ENCODE measurements around the gene RPL39L.

The RPL39L gene

GRCh38 chr3:187125319-187126031 lies 13.8 kb downstream of the RPL39L start:
- no peak overlapping the region for H3K9ac ChIP-seq (ENCODE audit: low read length in 5 of 5)
- peaks cover 0 to 3% (median 0%) of the 10 kb centered on the region in 5 donors for H3K36me3 ChIP-seq (ENCODE audit: control insufficient read depth in 5 of 5, insufficient read depth in 5 of 5, low read length in 5 of 5)
- peaks cover 0 to 3% (median 0%) of the 10 kb centered on the region in 5 donors for H3K4me1 ChIP-seq (ENCODE audit: control insufficient read depth in 5 of 5, insufficient read depth in 5 of 5, low read length in 5 of 5)
- H3K4me3 ChIP-seq (ENCODE audit: low read depth in 1 of 5, low read length in 5 of 5): no peak overlapping the region
- no peak overlapping the region for H3K27ac ChIP-seq (ENCODE audit: low read depth, low read length)
- peaks cover 0 to 3% (median 0%) of the 10 kb centered on the region in 5 donors for H3K9me3 ChIP-seq (ENCODE audit: control insufficient read depth in 5 of 5, low read length in 5 of 5)
- H3K27me3 ChIP-seq (ENCODE audit: control insufficient read depth in 5 of 5, insufficient read depth in 4 of 5, low read length in 5 of 5): no peaks in the 10 kb centered on the region

- H3K4me3 ChIP-seq (ENCODE audit: low read depth in 1 of 5, low read length in 5 of 5): no peak overlapping the region
- H3K36me3 ChIP-seq (ENCODE audit: control insufficient read depth in 5 of 5, insufficient read depth in 5 of 5, low read length in 5 of 5): no peaks in the 10 kb centered on the region
- peaks cover 0 to 3% (median 0%) of the 10 kb centered on the region in 5 donors for H3K4me1 ChIP-seq (ENCODE audit: control insufficient read depth in 5 of 5, insufficient read depth in 5 of 5, low read length in 5 of 5)
- H3K9me3 ChIP-seq (ENCODE audit: control insufficient read depth in 5 of 5, low read length in 5 of 5): peaks cover 0 to 3% (median 0%) of the 10 kb centered on the region in 5 donors
- no peak overlapping the region for H3K9ac ChIP-seq (ENCODE audit: low read length in 5 of 5)
- H3K27me3 ChIP-seq (ENCODE audit: control insufficient read depth in 5 of 5, insufficient read depth in 4 of 5, low read length in 5 of 5): no peaks in the 10 kb centered on the region
- no peak overlapping the region for H3K27ac ChIP-seq (ENCODE audit: low read depth, low read length)
Measured at GRCh38 chr3:187122261-187122660, 17.0 kb downstream of the RPL39L start.

- Histone ChIP-seq H3K4me3 (ENCODE audit: low read depth in 1 of 5, low read length in 5 of 5) (no peak overlapping the region), H3K9ac (ENCODE audit: low read length in 5 of 5) (no peak overlapping the region), H3K27ac (ENCODE audit: low read depth, low read length) (no peak overlapping the region), H3K4me1 (ENCODE audit: control insufficient read depth in 5 of 5, insufficient read depth in 5 of 5, low read length in 5 of 5) (no peaks in the 10 kb centered on the region), H3K27me3 (ENCODE audit: control insufficient read depth in 5 of 5, insufficient read depth in 4 of 5, low read length in 5 of 5) (no peaks in the 10 kb centered on the region), H3K36me3 (ENCODE audit: control insufficient read depth in 5 of 5, insufficient read depth in 5 of 5, low read length in 5 of 5) (no peaks in the 10 kb centered on the region), H3K9me3 (ENCODE audit: control insufficient read depth in 5 of 5, low read length in 5 of 5) (no peaks in the 10 kb centered on the region)
Measured at GRCh38 chr3:187120326-187120725, 19.0 kb downstream of the RPL39L start.

- no peak overlapping the region for H3K27ac ChIP-seq (ENCODE audit: low read depth, low read length)
- no peaks in the 10 kb centered on the region for H3K9me3 ChIP-seq (ENCODE audit: control insufficient read depth in 5 of 5, low read length in 5 of 5)
- H3K27me3 ChIP-seq (ENCODE audit: control insufficient read depth in 5 of 5, insufficient read depth in 4 of 5, low read length in 5 of 5): no peaks in the 10 kb centered on the region
- no peak overlapping the region for H3K9ac ChIP-seq (ENCODE audit: low read length in 5 of 5)
- H3K4me1 ChIP-seq (ENCODE audit: control insufficient read depth in 5 of 5, insufficient read depth in 5 of 5, low read length in 5 of 5): no peaks in the 10 kb centered on the region
- H3K36me3 ChIP-seq (ENCODE audit: control insufficient read depth in 5 of 5, insufficient read depth in 5 of 5, low read length in 5 of 5): no peaks in the 10 kb centered on the region
- no peak overlapping the region for H3K4me3 ChIP-seq (ENCODE audit: low read depth in 1 of 5, low read length in 5 of 5)
Measured at GRCh38 chr3:187114511-187114910, 24.8 kb downstream of the RPL39L start.

- H3K36me3 ChIP-seq (ENCODE audit: control insufficient read depth in 5 of 5, insufficient read depth in 5 of 5, low read length in 5 of 5): no peaks in the 10 kb centered on the region
- H3K9me3 ChIP-seq (ENCODE audit: control insufficient read depth in 5 of 5, low read length in 5 of 5): no peaks in the 10 kb centered on the region
- no peak overlapping the region for H3K9ac ChIP-seq (ENCODE audit: low read length in 5 of 5)
- H3K27ac ChIP-seq (ENCODE audit: low read depth, low read length): no peak overlapping the region
- no peaks in the 10 kb centered on the region for H3K27me3 ChIP-seq (ENCODE audit: control insufficient read depth in 5 of 5, insufficient read depth in 4 of 5, low read length in 5 of 5)
- H3K4me1 ChIP-seq (ENCODE audit: control insufficient read depth in 5 of 5, insufficient read depth in 5 of 5, low read length in 5 of 5): no peaks in the 10 kb centered on the region
- H3K4me3 ChIP-seq (ENCODE audit: low read depth in 1 of 5, low read length in 5 of 5): no peak overlapping the region
Measured at GRCh38 chr3:187112934-187113793, 26.1 kb downstream of the RPL39L start.

- Histone ChIP-seq H3K27ac (ENCODE audit: low read depth, low read length) (no peak overlapping the region), H3K9me3 (ENCODE audit: control insufficient read depth in 5 of 5, low read length in 5 of 5) (no peaks in the 10 kb centered on the region), H3K9ac (ENCODE audit: low read length in 5 of 5) (no peak overlapping the region), H3K4me1 (ENCODE audit: control insufficient read depth in 5 of 5, insufficient read depth in 5 of 5, low read length in 5 of 5) (peaks cover 0 to under 1% (median 0%) of the 10 kb centered on the region in 5 donors), H3K4me3 (ENCODE audit: low read depth in 1 of 5, low read length in 5 of 5) (no peak overlapping the region), H3K36me3 (ENCODE audit: control insufficient read depth in 5 of 5, insufficient read depth in 5 of 5, low read length in 5 of 5) (no peaks in the 10 kb centered on the region), H3K27me3 (ENCODE audit: control insufficient read depth in 5 of 5, insufficient read depth in 4 of 5, low read length in 5 of 5) (no peaks in the 10 kb centered on the region)
Measured at GRCh38 chr3:187110156-187110555, 29.1 kb downstream of the RPL39L start.

- H3K36me3 ChIP-seq (ENCODE audit: control insufficient read depth in 5 of 5, insufficient read depth in 5 of 5, low read length in 5 of 5): no peaks in the 10 kb centered on the region
- no peak overlapping the region for H3K9ac ChIP-seq (ENCODE audit: low read length in 5 of 5)
- H3K4me1 ChIP-seq (ENCODE audit: control insufficient read depth in 5 of 5, insufficient read depth in 5 of 5, low read length in 5 of 5): peaks cover 0 to 3% (median 0%) of the 10 kb centered on the region in 5 donors
- no peaks in the 10 kb centered on the region for H3K9me3 ChIP-seq (ENCODE audit: control insufficient read depth in 5 of 5, low read length in 5 of 5)
- no peaks in the 10 kb centered on the region for H3K27me3 ChIP-seq (ENCODE audit: control insufficient read depth in 5 of 5, insufficient read depth in 4 of 5, low read length in 5 of 5)
- no peak overlapping the region for H3K27ac ChIP-seq (ENCODE audit: low read depth, low read length)
- H3K4me3 ChIP-seq (ENCODE audit: low read depth in 1 of 5, low read length in 5 of 5): no peak overlapping the region
Measured at GRCh38 chr3:187107989-187108388, 31.3 kb downstream of the RPL39L start.

GRCh38 chr3:187105700-187106099 lies 33.6 kb downstream of the RPL39L start:
- Histone ChIP-seq H3K4me1 (ENCODE audit: control insufficient read depth in 5 of 5, insufficient read depth in 5 of 5, low read length in 5 of 5) (peaks cover 2 to 19% (median 16%) of the 10 kb centered on the region in 5 donors), H3K4me3 (ENCODE audit: low read depth in 1 of 5, low read length in 5 of 5) (no peak overlapping the region), H3K27ac (ENCODE audit: low read depth, low read length) (no peak overlapping the region)

GRCh38 chr3:187104933-187105332 lies 34.4 kb downstream of the RPL39L start:
- Histone ChIP-seq H3K27ac (ENCODE audit: low read depth, low read length) (no peak overlapping the region), H3K4me3 (ENCODE audit: low read depth in 1 of 5, low read length in 5 of 5) (peak overlapping the region in 3 of 5 donors; percentile 6 to 26 (median 20)), H3K27me3 (ENCODE audit: control insufficient read depth in 5 of 5, insufficient read depth in 4 of 5, low read length in 5 of 5) (no peaks in the 10 kb centered on the region), H3K9me3 (ENCODE audit: control insufficient read depth in 5 of 5, low read length in 5 of 5) (no peaks in the 10 kb centered on the region), H3K36me3 (ENCODE audit: control insufficient read depth in 5 of 5, insufficient read depth in 5 of 5, low read length in 5 of 5) (no peaks in the 10 kb centered on the region), H3K9ac (ENCODE audit: low read length in 5 of 5) (peak overlapping the region in 1 of 5 donors; percentile 33), H3K4me1 (ENCODE audit: control insufficient read depth in 5 of 5, insufficient read depth in 5 of 5, low read length in 5 of 5) (peaks cover 2 to 19% (median 16%) of the 10 kb centered on the region in 5 donors)

More at GRCh38 chr3:187105700-187106099, 33.6 kb downstream of the RPL39L start:
- no peak overlapping the region for H3K9ac ChIP-seq (ENCODE audit: low read length in 5 of 5)
- H3K36me3 ChIP-seq (ENCODE audit: control insufficient read depth in 5 of 5, insufficient read depth in 5 of 5, low read length in 5 of 5): no peaks in the 10 kb centered on the region
- H3K9me3 ChIP-seq (ENCODE audit: control insufficient read depth in 5 of 5, low read length in 5 of 5): no peaks in the 10 kb centered on the region
- no peaks in the 10 kb centered on the region for H3K27me3 ChIP-seq (ENCODE audit: control insufficient read depth in 5 of 5, insufficient read depth in 4 of 5, low read length in 5 of 5)

GRCh38 chr3:187104342-187104741 lies 35.0 kb downstream of the RPL39L start:
- H3K4me1 ChIP-seq (ENCODE audit: control insufficient read depth in 5 of 5, insufficient read depth in 5 of 5, low read length in 5 of 5): peaks cover 2 to 19% (median 16%) of the 10 kb centered on the region in 5 donors
- H3K27me3 ChIP-seq (ENCODE audit: control insufficient read depth in 5 of 5, insufficient read depth in 4 of 5, low read length in 5 of 5): no peaks in the 10 kb centered on the region
- no peaks in the 10 kb centered on the region for H3K9me3 ChIP-seq (ENCODE audit: control insufficient read depth in 5 of 5, low read length in 5 of 5)
- no peak overlapping the region for H3K27ac ChIP-seq (ENCODE audit: low read depth, low read length)
- no peak overlapping the region for H3K4me3 ChIP-seq (ENCODE audit: low read depth in 1 of 5, low read length in 5 of 5)
- no peak overlapping the region for H3K9ac ChIP-seq (ENCODE audit: low read length in 5 of 5)
- H3K36me3 ChIP-seq (ENCODE audit: control insufficient read depth in 5 of 5, insufficient read depth in 5 of 5, low read length in 5 of 5): no peaks in the 10 kb centered on the region

All from subcutaneous abdominal adipose tissue (tissue), 5 donors.